Osteocyte (in vitro differentiated cells): ENCODE results near the gene CTCF. TPM values are rescaled to one million over a fixed set of nuclear protein-coding genes. Genes with fewer than 3 reads are reported as not detected.

Experiments
- DNase-seq: peaks from one replicate; pipeline ENCODE4 v3.0.0; 2021; ENCODE audit warnings: mixed read lengths; ENCODE audit not compliant: unreplicated experiment; ENCODE audit errors: extremely low spot score
- H3K27ac Mint-ChIP-seq: one replicate; pipeline ENCODE4 v1.8.0; 2021; ENCODE audit warnings: mild to moderate bottlenecking, mixed read lengths; ENCODE audit not compliant: unreplicated experiment
- H3K27me3 Mint-ChIP-seq: one replicate; pipeline ENCODE4 v1.8.0; 2021; ENCODE audit warnings: mixed read lengths; ENCODE audit not compliant: unreplicated experiment
- H3K36me3 Mint-ChIP-seq: one replicate; pipeline ENCODE4 v1.8.0; 2021; ENCODE audit warnings: mixed read lengths; ENCODE audit not compliant: unreplicated experiment
- H3K4me1 Mint-ChIP-seq: one replicate; pipeline ENCODE4 v1.8.0; 2021; ENCODE audit warnings: mixed read lengths; ENCODE audit not compliant: unreplicated experiment
- H3K4me3 Mint-ChIP-seq: one replicate; pipeline ENCODE4 v1.8.0; 2021; ENCODE audit warnings: mild to moderate bottlenecking, moderate library complexity, mixed read lengths; ENCODE audit not compliant: unreplicated experiment
- H3K9me3 Mint-ChIP-seq: one replicate; pipeline ENCODE4 v1.8.0; 2021; ENCODE audit warnings: mixed read lengths; ENCODE audit not compliant: unreplicated experiment
- total RNA-seq: library from RNA; stranded (reverse); gene quantifications from 2 replicates; pipeline ENCODE4 v1.2.1, GENCODE V29; 2021
- TF ChIP-seq, protein P1 (sequence below): fragments of 200-600 bp; sonication (generic); IDR thresholded peaks from 2 replicates; pipeline ENCODE4 v1.5.0; 2021; ENCODE audit warnings: antibody characterized with exemption, mild to moderate bottlenecking, moderate library complexity

Gene CTCF
- total RNA-seq, 1 donor from 2014 or later: 43.2 TPM

DNA sequence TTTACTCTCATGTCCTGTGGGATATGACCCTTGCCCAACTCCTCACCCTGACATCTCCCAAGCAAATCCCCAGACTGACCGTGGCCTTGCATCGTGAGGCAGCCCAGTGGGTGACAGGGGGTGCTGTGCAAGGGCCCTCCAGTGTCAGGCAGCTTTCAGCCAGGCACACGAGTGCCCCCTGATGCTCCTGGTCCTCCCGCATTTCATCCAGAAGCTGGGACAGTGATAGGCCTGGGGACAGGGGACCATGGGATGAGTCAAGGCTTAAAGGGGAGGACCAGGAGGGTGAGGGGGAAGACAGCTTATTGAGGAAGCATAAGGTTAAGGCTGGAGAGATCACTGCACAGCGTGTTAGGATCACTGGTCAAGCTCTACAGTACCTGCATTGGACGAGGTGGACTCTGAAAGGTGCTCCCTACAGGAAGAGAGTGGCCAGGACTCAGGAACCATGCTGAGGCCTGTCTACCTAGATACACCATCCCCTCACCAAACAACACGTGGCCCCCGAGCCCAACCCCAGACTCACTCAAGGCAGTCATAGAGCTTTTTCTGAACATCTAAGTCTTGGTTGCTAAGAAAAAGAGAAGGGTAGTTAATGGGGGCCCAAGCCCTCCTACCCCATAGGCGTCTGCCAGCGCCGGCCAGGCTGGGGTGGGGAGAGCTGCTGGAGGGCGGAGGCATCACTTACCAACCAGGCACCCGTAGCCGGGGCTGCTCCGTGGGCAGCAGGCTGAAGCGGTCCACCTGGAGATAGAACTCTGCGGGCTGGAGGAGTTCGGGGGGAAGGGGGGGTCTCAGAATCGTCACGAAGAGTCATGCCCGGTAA lies 96.7 kb downstream of the CTCF start:
- H3K4me1 Mint-ChIP-seq: peaks cover 15% of the 10 kb centered on the region
- TF ChIP-seq, protein P1, sequence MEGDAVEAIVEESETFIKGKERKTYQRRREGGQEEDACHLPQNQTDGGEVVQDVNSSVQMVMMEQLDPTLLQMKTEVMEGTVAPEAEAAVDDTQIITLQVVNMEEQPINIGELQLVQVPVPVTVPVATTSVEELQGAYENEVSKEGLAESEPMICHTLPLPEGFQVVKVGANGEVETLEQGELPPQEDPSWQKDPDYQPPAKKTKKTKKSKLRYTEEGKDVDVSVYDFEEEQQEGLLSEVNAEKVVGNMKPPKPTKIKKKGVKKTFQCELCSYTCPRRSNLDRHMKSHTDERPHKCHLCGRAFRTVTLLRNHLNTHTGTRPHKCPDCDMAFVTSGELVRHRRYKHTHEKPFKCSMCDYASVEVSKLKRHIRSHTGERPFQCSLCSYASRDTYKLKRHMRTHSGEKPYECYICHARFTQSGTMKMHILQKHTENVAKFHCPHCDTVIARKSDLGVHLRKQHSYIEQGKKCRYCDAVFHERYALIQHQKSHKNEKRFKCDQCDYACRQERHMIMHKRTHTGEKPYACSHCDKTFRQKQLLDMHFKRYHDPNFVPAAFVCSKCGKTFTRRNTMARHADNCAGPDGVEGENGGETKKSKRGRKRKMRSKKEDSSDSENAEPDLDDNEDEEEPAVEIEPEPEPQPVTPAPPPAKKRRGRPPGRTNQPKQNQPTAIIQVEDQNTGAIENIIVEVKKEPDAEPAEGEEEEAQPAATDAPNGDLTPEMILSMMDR: no peak
- peak overlapping the region; percentile 87 for H3K4me3 Mint-ChIP-seq
- H3K27ac Mint-ChIP-seq: peak overlapping the region; percentile 23
- no peaks in the 10 kb centered on the region for H3K9me3 Mint-ChIP-seq
- H3K27me3 Mint-ChIP-seq: no peaks in the 10 kb centered on the region
- no peaks in the 10 kb centered on the region for H3K36me3 Mint-ChIP-seq
- DNase-seq: no peak

- H3K9me3 Mint-ChIP-seq: no peaks in the 10 kb centered on the region
- no peaks in the 10 kb centered on the region for H3K27me3 Mint-ChIP-seq
- H3K4me3 Mint-ChIP-seq: peak within 1 kb of the TSS; percentile 87
- peak within 1 kb of the TSS; percentile 97 for H3K27ac Mint-ChIP-seq
- DNase-seq: peak; percentile 98
- H3K36me3 Mint-ChIP-seq: peaks cover 4% of the 10 kb centered on the region
- peaks cover 15% of the 10 kb centered on the region for H3K4me1 Mint-ChIP-seq
- TF ChIP-seq, protein P1: no peak
Observed at GRCh38 chr16:67659675-67660563, 97.6 kb downstream of the CTCF start, which contains the start of gene ACD. Gene ACD, minus strand, starts transcription at chr16:67660260. Its CDS starts 40 bp downstream, at chr16:67660220.

DNA sequence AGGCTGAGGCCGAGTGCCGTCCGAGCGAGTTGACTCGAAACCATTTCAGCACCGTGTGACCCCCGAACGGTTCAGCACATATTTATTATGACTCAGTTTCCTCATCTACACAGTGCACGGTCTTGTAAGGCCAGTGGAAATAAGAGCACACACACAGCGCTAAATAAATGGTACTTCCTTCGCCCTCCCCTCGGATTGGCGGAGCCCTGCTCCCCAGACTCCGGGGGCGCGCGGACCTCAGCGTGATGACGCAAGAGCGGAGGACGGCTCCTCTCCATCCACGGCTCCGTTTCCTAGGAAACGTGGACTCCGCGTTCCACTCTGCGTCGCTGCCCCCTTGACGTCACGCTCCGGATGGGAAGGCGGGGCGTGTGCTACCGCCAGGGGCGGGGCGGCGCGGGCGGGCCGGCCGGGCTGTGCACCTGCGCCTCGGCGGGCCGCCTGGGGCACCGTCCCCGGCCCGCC lies 98.3 kb downstream of the CTCF start, which contains the start of gene PARD6A:
Gene PARD6A (plus strand): TSS at position 397 of the 465 bp plus-strand sequence. CDS start 79 bp downstream, outside the sequence.
- Mint-ChIP-seq H3K4me3 (peak within 1 kb of the TSS; percentile 87), H3K27me3 (no peaks in the 10 kb centered on the region), H3K36me3 (peaks cover 6% of the 10 kb centered on the region), H3K9me3 (no peaks in the 10 kb centered on the region), H3K27ac (peak within 1 kb of the TSS; percentile 97), H3K4me1 (peaks cover 20% of the 10 kb centered on the region)
- DNase-seq: peak; percentile 97
- TF ChIP-seq, protein P1: no peak

- peaks cover 6% of the 10 kb centered on the region for H3K36me3 Mint-ChIP-seq
- no peaks in the 10 kb centered on the region for H3K9me3 Mint-ChIP-seq
- no peaks in the 10 kb centered on the region for H3K27me3 Mint-ChIP-seq
- H3K4me1 Mint-ChIP-seq: peaks cover 24% of the 10 kb centered on the region
- peak; percentile 83 for DNase-seq
- H3K27ac Mint-ChIP-seq: peak overlapping the region; percentile 89
- H3K4me3 Mint-ChIP-seq: peak overlapping the region; percentile 87
- TF ChIP-seq, protein P1: no peak
Observed at GRCh38 chr16:67661101-67661761, 98.9 kb downstream of the CTCF start.
